NCI-H146 treated with DMSO at 0.1 percent for 48 hours (cell line): ENCODE results near the gene CCDC50.

Experiments
- DNase-seq: peaks from one replicate; lab custom pipeline; 2025; ENCODE audit not compliant: unreplicated experiment; lab: John Stamatoyannopoulos, UW

CCDC50 gene, protein sequence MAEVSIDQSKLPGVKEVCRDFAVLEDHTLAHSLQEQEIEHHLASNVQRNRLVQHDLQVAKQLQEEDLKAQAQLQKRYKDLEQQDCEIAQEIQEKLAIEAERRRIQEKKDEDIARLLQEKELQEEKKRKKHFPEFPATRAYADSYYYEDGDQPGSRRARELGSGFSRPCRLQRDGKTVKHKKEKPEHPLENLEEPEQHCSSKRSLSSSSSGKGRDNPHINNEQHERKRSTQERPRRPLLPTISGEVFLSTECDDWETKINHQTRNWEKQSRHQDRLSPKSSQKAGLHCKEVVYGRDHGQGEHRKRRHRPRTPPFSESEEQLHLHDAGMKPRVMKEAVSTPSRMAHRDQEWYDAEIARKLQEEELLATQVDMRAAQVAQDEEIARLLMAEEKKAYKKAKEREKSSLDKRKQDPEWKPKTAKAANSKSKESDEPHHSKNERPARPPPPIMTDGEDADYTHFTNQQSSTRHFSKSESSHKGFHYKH

DNA sequence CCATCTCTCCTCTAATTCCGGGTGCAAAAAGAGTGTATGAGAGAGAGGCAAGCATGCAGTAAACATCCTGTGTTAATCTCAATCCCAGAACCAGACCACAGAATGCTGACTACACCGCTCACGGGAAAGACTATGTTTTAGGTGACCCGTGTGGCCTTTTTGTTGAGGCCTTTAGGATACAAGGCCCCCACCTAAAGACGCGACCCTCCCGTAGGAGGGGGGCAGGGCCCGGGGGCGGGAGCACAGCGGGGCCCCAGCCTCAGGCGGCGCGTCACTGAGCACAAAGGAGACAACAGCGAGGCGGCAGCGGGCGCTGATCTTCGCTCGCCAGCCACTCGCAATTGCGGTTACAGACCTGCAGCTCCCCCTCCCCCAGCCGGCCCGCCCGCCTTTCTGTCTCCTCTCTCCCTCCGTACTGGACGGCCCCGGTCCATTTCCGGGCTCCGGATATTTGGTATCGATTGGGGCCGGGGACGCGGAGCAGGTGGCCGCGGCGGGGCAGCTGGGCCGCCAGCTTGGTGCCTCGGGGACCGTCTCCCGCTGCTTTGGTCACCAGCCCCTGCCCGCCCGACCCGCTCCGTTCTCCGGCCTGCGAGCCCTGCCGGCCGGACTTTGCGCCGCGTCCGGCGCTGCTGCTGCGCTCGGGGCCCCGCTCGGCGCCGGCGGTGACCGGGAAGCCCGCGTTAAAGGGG lies at the start of gene CCDC50:
Gene CCDC50, plus strand, starts transcription at position 433 of the 692 bp plus-strand sequence. CDS start 281 bp downstream, outside the sequence.
- DNase-seq = peak; percentile 93

DNA sequence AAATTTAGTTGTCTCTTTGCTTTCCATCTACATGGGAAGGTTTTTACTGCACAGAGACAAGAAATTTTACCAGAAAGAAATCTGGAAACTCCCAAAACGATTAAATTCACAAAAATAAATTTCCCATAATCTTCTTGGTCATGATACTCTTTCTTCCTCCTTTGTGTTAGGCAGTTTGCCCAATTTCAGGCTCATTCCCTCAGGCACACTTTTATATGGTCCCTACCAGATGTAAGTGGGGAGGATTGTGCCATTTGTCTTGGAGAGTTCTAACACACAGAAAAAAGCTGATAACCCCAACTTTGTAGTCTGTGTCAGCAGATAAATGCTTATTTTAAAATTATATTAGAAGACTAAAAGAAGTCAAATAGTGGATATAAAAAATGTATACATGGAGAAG lies 49.1 kb upstream of the CCDC50 start:
- no peak for DNase-seq

DNA sequence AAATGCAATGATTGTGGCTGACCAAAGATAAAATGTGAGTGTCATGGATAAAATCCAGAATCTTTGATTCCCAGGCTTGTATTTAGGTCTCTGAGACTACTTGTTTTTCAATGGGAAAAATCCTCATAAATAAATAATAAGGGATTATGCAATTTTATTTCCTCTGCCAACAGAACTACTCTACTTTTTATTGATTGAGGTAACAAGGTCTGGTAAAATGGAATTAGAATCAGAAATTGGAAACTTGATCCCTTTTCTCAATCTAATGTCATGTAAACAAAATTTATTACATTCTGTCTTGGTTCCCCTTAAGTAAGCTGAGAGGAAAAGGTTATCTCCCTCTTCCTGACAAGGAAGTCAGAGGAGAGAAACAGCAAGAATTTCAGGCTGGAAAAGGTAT lies 48.3 kb upstream of the CCDC50 start:
- no peak for DNase-seq

DNA sequence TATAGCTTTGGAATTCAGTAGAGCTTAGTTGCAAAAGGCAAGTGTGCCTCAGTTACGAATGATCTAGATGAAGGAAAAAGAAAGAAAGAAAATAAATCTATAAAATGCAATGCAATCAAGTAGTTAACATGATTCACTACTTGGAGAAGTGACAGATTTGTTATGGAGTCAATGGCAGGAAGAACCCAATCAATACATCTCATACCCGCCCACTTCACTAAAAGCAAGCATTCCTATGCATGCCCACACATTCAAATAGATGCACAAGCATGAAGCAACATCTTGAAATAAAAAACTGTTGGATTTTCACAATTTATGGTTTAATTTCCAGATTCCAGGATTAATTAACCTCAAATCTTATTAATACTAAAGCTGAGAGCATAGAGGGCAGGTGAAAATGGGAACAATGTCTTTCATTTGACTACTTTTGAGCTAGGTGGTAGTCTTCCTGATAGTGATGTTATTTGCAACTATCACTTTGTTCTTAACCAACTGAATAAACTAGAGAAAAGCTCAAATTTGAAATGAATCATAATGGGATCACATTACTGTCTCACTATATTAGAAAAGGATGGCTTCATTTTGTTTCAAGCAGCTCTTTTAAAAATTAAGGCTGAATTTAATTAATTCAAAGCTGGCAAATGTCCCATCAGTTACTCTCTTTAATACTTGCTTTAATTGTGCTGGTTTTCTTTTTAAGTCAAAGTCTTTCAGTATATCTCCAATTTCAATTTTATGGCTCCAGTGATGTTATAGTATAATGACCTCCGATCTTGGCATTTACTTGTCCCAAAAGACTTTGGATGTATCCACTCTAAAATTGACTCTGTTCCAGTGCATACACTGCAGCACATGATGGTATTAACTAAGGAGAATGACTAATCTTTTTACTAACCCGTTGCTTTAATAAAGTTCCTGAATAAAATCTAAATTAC lies 46.7 kb upstream of the CCDC50 start:
- no peak for DNase-seq

DNA sequence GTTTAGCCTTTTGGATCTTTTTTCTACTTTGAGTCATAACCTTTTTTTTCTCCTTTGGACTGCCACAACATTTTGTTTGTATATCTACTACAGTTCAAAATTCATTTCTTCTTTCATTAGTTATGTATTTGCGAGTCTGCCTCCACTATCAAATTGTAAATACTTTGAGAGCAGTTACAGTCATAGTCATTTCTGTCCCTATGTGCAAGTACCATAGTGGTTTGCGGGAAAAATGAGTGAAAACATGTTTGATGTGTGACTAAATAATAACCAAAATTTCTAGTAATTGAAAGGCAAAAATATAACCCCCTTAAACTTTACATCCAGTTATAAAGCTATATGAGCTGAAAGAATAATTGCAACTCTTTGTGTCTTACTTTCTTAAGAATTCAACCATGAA lies 45.8 kb upstream of the CCDC50 start:
- no peak for DNase-seq

DNA sequence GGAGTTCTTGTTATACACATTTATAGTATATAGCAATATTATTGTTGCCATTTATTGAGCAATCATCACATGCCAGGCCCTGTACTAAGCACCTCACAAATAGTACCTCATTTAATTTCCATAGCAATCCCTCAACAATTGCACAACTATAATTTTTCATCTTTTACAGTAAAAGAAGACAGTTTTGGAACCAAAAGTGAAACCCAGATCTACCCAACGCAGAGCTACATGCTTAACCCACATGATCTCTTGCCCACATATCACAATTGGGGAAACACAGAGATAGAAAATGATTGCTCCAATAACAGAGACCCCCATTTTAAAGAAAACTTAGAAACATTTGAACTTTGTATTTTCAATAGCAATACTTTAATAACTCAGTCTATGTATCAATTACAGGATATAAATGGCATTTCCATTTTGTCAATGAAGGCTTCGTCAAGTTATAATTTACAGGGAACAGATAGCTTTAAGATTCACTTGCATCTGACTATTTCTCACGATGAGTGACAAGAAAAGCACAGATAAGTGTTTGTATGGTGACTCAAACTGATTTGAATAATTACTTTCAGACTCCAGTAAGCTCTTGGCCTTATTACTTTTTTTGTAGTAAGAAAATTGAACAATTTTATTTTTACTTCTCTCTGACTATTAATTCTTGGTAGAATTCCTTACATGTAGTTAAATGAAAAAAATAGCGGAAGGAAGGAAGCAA lies 38.7 kb upstream of the CCDC50 start:
- no peak for DNase-seq

DNA sequence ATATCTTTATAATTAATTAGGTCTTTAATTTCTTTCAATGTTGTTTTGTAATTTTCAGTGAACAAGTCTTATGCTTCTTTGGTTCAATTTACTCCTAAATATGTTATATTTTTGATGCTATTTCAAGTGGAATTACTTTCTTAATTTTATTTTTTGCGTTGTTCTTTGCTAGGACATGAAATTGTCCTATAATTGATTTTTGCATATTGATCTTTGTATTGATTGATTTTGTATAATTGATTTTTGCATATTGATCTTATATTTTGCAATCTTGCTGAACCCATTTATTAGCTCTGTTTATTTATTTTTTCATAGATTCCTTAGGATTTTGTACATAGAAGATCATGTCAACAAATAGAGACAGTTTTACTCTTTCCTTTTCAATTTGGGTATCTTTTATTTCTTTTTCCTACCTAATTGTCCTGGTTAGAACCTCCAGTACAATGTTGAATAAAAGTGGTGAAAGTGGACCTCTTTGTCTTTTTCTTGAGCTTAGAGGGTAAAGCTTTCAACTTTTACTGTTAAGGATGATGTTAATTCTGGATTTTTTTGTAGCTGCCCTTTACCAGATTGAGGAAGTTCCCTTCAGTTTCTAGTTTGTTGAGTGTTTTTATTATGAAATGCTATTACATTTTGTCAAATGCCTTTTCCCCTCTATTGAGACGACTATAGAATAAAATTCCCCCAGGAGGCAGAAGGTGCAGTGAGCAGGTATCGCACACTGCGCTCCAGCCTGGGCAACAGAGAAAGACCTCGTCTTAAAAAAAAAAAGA lies 36.8 kb upstream of the CCDC50 start:
- DNase-seq = no peak

DNA sequence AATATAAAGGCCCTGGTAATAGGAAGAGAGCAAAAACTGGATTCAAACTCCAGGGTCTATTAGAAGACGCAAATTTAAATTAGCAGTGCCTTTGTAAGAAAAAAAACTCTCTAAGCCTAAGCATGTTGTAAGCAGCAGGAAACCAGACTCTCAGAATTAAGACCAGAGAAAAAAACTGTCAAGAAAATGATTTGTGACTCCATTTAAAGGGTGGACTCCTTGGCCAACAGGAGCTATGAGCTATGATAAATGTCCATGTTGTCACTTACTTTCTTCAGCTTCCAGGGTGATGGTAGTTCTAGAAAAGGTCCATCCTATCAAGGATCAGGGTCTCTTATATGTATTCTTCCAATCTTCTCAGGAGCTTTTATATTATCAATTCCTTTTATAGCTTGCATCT lies 34.9 kb upstream of the CCDC50 start:
- no peak for DNase-seq

DNA sequence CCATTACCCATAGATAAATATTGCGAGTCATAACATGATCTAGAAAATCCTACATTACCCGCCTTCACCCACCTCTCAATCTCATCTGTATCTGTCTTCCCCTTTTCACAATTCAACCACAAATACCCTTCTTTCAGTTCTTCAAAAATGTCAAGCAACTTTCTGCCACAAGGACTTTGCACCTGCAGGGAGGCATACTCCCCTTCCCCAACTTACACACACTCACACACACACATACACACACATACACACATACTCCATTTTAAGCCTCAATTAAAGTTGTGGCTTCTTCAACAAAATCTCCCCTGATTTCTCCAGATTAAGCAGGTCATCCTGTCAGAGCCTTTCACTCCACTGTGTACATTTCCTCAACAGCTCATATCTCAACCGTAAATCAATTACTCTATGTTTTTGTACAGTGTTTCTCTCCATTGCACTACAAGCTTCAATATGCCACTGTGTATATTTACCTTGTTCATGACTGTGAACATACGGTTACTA lies 33.1 kb upstream of the CCDC50 start:
- no peak for DNase-seq

DNA sequence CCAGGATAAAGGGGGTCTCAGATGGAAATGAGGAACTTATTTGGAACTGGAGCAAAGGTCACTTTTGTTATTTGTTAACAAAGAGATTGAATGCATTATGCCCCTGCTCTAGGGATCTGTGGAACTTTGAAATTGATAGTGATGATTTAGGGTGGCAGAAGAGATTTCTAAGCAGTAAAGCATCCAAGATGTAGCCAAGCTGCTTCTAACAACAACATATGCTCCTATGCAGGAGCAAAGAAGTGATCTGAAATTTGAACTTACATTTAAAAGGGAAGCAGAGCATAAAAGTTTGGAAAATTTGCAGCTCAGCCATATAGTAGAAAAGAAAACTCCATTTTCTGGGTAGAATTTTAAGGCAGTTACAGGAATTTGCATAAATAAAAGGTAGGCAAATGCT lies 30.3 kb upstream of the CCDC50 start:
- no peak for DNase-seq

DNA sequence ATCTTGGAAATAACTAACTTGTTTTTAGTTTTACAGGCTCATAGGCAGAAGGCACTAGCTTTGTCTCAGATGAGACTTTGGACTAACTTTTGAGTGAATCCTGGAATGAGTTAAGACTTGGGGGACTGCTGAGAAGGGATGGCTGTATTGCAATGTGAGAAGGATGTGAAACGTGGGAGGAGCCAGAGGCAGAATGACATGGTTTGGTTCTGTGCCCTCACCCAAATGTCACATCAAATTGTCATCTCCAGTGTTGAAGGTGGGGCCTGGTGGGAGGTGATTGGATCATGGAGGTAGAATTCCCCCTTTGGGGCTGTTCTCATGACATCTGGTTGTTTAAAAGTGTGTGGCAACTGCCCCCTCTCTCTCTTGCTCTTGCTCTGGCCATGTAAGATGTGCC lies 28.8 kb upstream of the CCDC50 start:
- no peak for DNase-seq

DNA sequence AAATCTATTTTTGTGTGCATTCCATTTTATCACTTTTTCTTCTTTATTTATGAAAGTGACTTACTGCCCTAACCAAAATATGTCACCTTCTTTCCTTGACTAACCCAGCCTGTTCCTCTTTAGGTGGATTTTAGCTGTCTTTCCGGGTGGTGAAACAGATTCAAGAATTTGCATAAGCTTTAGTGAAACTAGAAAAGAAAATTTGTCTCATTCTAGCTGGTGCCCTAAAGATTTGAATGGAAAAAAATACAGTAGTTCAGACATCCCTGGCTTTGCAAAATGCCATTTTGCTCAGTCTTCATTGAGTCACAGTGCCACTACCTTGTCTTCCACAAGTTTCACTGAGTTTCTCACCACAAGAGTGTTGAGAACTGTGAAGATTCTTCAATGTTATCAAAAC lies 28.2 kb upstream of the CCDC50 start:
- no peak for DNase-seq

DNA sequence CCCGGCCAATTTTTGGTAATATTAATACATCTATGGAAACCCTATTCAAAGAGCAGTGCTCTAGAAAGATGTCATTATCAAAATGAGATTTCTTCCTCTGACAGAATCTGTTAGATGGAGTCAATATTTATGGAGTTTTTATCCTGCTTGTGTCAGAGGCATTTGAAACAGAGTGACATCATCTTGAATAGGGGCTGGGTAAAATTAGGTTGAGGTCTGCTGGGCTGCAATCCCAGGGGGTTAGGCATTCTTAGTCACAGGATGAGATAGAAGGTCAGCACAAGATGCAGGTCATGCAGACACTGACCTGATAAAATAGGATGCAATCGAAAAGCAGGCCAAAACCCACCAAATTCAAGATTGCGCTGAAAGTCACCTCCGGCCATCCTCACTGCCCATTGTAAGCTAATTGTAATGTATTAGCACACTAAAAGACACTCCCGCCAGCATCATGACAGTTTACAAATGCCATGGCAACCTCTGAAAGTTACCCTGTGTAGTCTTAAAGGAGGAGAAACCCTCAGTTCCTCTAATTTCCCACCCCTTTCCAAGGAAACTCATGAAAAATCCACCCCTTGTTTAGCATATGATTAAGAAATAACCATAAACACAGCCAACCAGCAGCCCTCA lies 27.3 kb upstream of the CCDC50 start:
- DNase-seq = no peak

DNA sequence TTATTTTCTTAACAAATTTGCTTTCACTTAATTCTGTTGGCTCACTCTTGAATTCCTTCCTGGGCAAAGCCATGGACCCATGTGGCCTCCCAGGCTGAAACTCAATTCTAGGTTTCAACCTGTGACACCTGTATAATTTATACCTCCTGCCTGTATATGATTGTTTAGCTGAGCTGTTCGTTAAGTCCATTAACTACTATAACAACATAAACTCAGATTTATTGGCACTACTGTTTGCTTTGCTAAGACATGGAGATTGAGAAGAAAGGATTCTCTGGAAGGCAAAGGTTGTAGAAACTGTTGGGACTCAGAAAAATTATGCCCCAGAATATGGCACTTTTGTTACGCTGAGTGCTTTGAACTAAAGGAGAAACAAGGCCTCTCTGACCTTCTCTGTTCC lies 26.7 kb upstream of the CCDC50 start:
- DNase-seq = no peak

DNA sequence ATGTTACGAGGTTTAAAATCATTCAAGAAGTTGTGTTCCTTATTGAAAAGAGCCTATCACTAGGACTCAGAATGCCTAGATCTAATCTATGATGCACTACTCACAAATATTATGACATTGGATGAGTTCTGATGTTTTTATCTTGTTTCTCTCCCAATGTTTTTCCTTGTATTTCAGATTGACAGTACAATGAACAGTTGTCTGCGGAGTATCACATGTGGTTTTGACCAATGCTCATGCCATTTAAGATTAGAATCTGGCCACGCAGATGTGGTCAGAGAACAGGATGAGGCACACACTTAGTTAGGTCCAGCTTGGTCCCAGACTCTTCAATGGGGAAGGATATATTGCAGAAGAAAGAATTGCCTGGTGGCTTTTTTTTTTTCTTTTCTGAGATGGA lies 25.6 kb upstream of the CCDC50 start:
- no peak for DNase-seq

DNA sequence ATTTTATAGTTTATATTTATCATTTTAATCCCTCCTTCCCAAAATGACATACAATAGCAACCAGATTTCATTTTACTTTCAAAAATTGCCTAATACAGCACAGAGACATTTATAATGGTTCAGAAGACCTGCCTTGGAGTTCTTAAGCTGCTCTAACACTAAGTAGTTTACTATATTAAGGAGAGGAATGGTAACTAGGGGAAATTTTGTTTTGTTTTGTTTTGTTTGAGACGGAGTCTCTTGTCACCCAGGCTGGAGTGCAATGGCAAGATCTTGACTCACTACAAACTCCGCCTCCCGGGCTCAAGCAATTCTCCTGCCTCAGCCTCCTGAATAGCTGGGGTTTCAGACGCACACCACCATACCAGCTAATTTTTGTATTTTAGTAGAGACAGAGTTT lies 22.8 kb upstream of the CCDC50 start:
- DNase-seq = no peak

DNA sequence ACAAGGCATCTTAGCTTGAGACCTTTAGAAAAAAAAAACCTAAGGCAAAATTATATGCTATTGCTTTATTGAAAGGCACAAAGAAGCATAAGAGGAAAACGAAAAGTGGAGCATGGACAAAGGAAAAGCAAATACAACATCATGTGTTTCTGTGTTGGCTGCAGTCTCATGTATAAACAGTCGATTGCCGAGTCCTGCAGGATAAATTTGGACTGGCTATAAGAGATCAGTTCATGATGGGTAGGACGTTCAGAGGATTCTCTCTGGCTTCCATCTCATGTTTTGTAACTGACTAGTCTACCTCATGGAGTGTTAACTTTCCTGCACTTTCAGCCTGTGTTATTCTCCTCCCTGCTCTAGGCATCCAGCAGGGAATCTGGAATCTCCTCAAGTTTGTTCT lies 21.9 kb upstream of the CCDC50 start:
- no peak for DNase-seq

DNA sequence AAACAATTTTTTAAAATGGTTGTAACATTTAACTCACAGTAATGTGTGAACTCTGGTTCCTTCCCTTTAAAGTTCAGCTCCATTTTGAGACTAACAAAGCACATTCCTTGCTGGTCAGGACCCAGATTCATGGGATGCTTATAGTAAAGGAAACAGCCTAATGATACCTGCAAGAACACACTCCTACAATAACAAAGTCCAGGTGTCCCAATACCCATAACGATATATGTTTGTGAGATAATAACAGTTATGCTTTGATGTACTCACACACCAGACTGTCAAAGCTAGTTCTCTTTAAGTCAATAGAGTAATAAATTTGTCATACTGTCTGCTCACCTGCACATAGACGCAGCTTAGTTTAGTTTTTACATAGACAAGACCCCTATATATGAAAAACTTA lies 15.9 kb upstream of the CCDC50 start:
- DNase-seq = no peak

DNA sequence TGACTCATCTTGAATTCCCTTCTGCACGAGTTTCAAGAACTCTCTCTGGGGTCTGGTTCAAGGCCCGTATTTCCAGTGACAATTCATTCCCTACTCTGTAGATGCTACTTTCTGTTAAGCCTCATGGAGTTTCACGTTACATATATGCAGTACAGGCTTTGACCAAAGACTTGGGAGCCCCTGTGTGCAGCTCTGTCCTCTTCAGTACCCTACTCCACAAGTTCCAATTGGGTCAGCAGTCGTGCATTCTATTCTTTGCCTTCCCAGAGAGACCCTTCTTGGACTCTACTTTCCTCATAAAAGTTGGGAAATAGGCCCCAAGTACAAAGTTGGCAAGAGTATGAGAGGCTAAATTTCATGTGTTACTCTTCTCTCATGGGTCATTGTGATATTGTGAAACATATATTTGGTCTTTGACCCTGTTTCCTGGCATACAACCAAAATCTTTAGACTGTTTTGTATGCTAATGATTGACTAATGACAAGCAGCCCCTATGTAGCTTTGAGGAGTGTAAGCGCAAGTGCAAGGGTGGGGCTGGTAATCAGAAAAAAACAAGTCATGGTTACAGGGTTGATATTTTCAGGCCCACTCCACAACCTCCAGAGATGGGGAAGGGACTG lies 15.0 kb upstream of the CCDC50 start:
- no peak for DNase-seq
